ENCODE data around the gene EIF2B1.
A peak's percentile ranks its signal among the peaks of the same experiment; 100 is the strongest.
"Not testable (repeated sequence)": the region's sequence is repeated elsewhere in the genome, so short reads cannot be mapped to it uniquely, and the experiment has no call there.

The EIF2B1 gene

GRCh38 chr12:123602651-123603195 lies 30.8 kb downstream of the EIF2B1 start:
- Mint-ChIP-seq H3K27me3 (no peaks in the 10 kb centered on the region), H3K4me3 (peak overlapping the region; percentile 99), H3K27ac (peak overlapping the region; percentile 96), H3K36me3 (peaks cover 7% of the 10 kb centered on the region), H3K9me3 (no peaks in the 10 kb centered on the region), H3K4me1 (peaks cover 14% of the 10 kb centered on the region)
- DNase-seq (ENCODE audit: low spot score in 2 of 2) (no peak), ATAC-seq (ENCODE audit: low read depth) (no peak)

GRCh38 chr12:123601602-123602489 lies 31.6 kb downstream of the EIF2B1 start, which contains the start of gene DDX55:
DDX55 (plus strand) TSS chr12:123602099; CDS start chr12:123602149, 50 bp downstream.
- peak within 1 kb of the TSS; percentile 96 for H3K27ac Mint-ChIP-seq
- ATAC-seq (ENCODE audit: low read depth): peak; percentile 92

GRCh38 chr12:123599721-123600120 lies 33.8 kb downstream of the EIF2B1 start:
- ATAC-seq (ENCODE audit: low read depth): no peak
- Mint-ChIP-seq H3K27me3 (no peaks in the 10 kb centered on the region), H3K9me3 (no peaks in the 10 kb centered on the region), H3K27ac (peak overlapping the region; percentile 71), H3K4me3 (peak overlapping the region; percentile 35), H3K36me3 (peaks cover 10% of the 10 kb centered on the region), H3K4me1 (peaks cover 14% of the 10 kb centered on the region)
- no peak for DNase-seq (ENCODE audit: low spot score in 2 of 2)

More at GRCh38 chr12:123601602-123602489, 31.6 kb downstream of the EIF2B1 start, which contains the start of gene DDX55:
- Mint-ChIP-seq H3K27me3 (no peaks in the 10 kb centered on the region), H3K4me3 (peak within 1 kb of the TSS; percentile 99), H3K4me1 (peaks cover 14% of the 10 kb centered on the region), H3K36me3 (peaks cover 8% of the 10 kb centered on the region), H3K9me3 (no peaks in the 10 kb centered on the region)
- DNase-seq (ENCODE audit: low spot score in 2 of 2): peak; percentile 84 to 85

GRCh38 chr12:123599310-123599709 lies 34.2 kb downstream of the EIF2B1 start:
- DNase-seq (ENCODE audit: low spot score in 2 of 2) (no peak), ATAC-seq (ENCODE audit: low read depth) (no peak)
- H3K36me3 Mint-ChIP-seq: peaks cover 10% of the 10 kb centered on the region
- H3K27ac Mint-ChIP-seq: peak overlapping the region; percentile 71
- H3K4me1 Mint-ChIP-seq: peaks cover 14% of the 10 kb centered on the region
- H3K27me3 Mint-ChIP-seq: no peaks in the 10 kb centered on the region
- H3K9me3 Mint-ChIP-seq: no peaks in the 10 kb centered on the region
- H3K4me3 Mint-ChIP-seq: peak overlapping the region; percentile 4

GRCh38 chr12:123598522-123598921 lies 35.0 kb downstream of the EIF2B1 start:
- H3K36me3 Mint-ChIP-seq: peaks cover 10% of the 10 kb centered on the region
- H3K27ac Mint-ChIP-seq: peak overlapping the region; percentile 14
- ATAC-seq (ENCODE audit: low read depth) (no peak), DNase-seq (ENCODE audit: low spot score in 2 of 2) (no peak)
- H3K4me1 Mint-ChIP-seq: peaks cover 14% of the 10 kb centered on the region
- no peak overlapping the region for H3K4me3 Mint-ChIP-seq
- no peaks in the 10 kb centered on the region for H3K27me3 Mint-ChIP-seq
- no peaks in the 10 kb centered on the region for H3K9me3 Mint-ChIP-seq

GRCh38 chr12:123597100-123597499 lies 36.4 kb downstream of the EIF2B1 start:
- no peak for DNase-seq (ENCODE audit: low spot score in 2 of 2)
- Mint-ChIP-seq H3K27me3 (no peaks in the 10 kb centered on the region), H3K4me3 (no peak overlapping the region), H3K36me3 (peaks cover 11% of the 10 kb centered on the region), H3K9me3 (no peaks in the 10 kb centered on the region), H3K27ac (peak overlapping the region; percentile 19), H3K4me1 (peaks cover 8% of the 10 kb centered on the region)
- ATAC-seq (ENCODE audit: low read depth): no peak

GRCh38 chr12:123595729-123596128 lies 37.8 kb downstream of the EIF2B1 start:
- Mint-ChIP-seq H3K4me3 (no peak overlapping the region), H3K27me3 (no peaks in the 10 kb centered on the region), H3K4me1 (peaks cover 9% of the 10 kb centered on the region), H3K27ac (no peak overlapping the region), H3K9me3 (no peaks in the 10 kb centered on the region), H3K36me3 (peaks cover 19% of the 10 kb centered on the region)
- DNase-seq (ENCODE audit: low spot score in 2 of 2) (no peak), ATAC-seq (ENCODE audit: low read depth) (no peak)

GRCh38 chr12:123591702-123592481 lies 41.6 kb downstream of the EIF2B1 start:
- no peak overlapping the region for H3K4me3 Mint-ChIP-seq
- DNase-seq (ENCODE audit: low spot score in 2 of 2): no peak
- no peaks in the 10 kb centered on the region for H3K9me3 Mint-ChIP-seq
- peaks cover 15% of the 10 kb centered on the region for H3K36me3 Mint-ChIP-seq
- ATAC-seq (ENCODE audit: low read depth): no peak
- H3K27me3 Mint-ChIP-seq: no peaks in the 10 kb centered on the region
- peak overlapping the region; percentile 48 for H3K27ac Mint-ChIP-seq
- peaks cover 10% of the 10 kb centered on the region for H3K4me1 Mint-ChIP-seq

GRCh38 chr12:123580772-123581171 lies 52.7 kb downstream of the EIF2B1 start:
- DNase-seq (ENCODE audit: low spot score in 2 of 2): no peak
- no peaks in the 10 kb centered on the region for H3K36me3 Mint-ChIP-seq
- no peaks in the 10 kb centered on the region for H3K9me3 Mint-ChIP-seq
- no peak for ATAC-seq (ENCODE audit: low read depth)
- H3K27me3 Mint-ChIP-seq: no peaks in the 10 kb centered on the region
- no peak overlapping the region for H3K4me3 Mint-ChIP-seq
- no peak overlapping the region for H3K27ac Mint-ChIP-seq
- H3K4me1 Mint-ChIP-seq: peaks cover 12% of the 10 kb centered on the region

- H3K27me3 Mint-ChIP-seq; H3K27ac Mint-ChIP-seq; DNase-seq (ENCODE audit: low spot score in 2 of 2); H3K9me3 Mint-ChIP-seq; H3K4me3 Mint-ChIP-seq; H3K4me1 Mint-ChIP-seq; H3K36me3 Mint-ChIP-seq; ATAC-seq (ENCODE audit: low read depth): not testable (repeated sequence)
Observed at GRCh38 chr12:123578829-123579228, 54.7 kb downstream of the EIF2B1 start.

- DNase-seq (ENCODE audit: low spot score in 2 of 2) (no peak), ATAC-seq (ENCODE audit: low read depth) (no peak)
- no peaks in the 10 kb centered on the region for H3K27me3 Mint-ChIP-seq
- no peaks in the 10 kb centered on the region for H3K36me3 Mint-ChIP-seq
- H3K9me3 Mint-ChIP-seq: no peaks in the 10 kb centered on the region
- no peak overlapping the region for H3K27ac Mint-ChIP-seq
- peaks cover 7% of the 10 kb centered on the region for H3K4me1 Mint-ChIP-seq
- no peak overlapping the region for H3K4me3 Mint-ChIP-seq
Observed at GRCh38 chr12:123578243-123578642, 55.2 kb downstream of the EIF2B1 start.

- Mint-ChIP-seq H3K4me1 (no peaks in the 10 kb centered on the region), H3K27me3 (no peaks in the 10 kb centered on the region), H3K4me3 (no peak overlapping the region), H3K9me3 (no peaks in the 10 kb centered on the region), H3K27ac (no peak overlapping the region), H3K36me3 (no peaks in the 10 kb centered on the region)
- ATAC-seq (ENCODE audit: low read depth) (no peak), DNase-seq (ENCODE audit: low spot score in 2 of 2) (no peak)
Observed at GRCh38 chr12:123576611-123577010, 56.9 kb downstream of the EIF2B1 start.

- Mint-ChIP-seq H3K4me3 (no peak overlapping the region), H3K27ac (no peak overlapping the region), H3K4me1 (no peaks in the 10 kb centered on the region), H3K9me3 (no peaks in the 10 kb centered on the region), H3K27me3 (peaks cover 4% of the 10 kb centered on the region), H3K36me3 (no peaks in the 10 kb centered on the region)
- DNase-seq (ENCODE audit: low spot score in 2 of 2) (no peak), ATAC-seq (ENCODE audit: low read depth) (no peak)
Observed at GRCh38 chr12:123573870-123574269, 59.6 kb downstream of the EIF2B1 start.

- Mint-ChIP-seq H3K36me3 (no peaks in the 10 kb centered on the region), H3K27ac (no peak overlapping the region), H3K27me3 (peaks cover 6% of the 10 kb centered on the region), H3K4me3 (no peak overlapping the region), H3K9me3 (no peaks in the 10 kb centered on the region), H3K4me1 (no peaks in the 10 kb centered on the region)
- no peak for ATAC-seq (ENCODE audit: low read depth)
- DNase-seq (ENCODE audit: low spot score in 2 of 2): no peak
Observed at GRCh38 chr12:123572391-123572790, 61.1 kb downstream of the EIF2B1 start.
